GM19025 (cell line): Measurements from ENCODE around the gene TGFB3.
"Not testable (repeated sequence)": the region's sequence is repeated elsewhere in the genome, so short reads cannot be mapped to it uniquely, and the experiment has no call there.

Experiments used
- ATAC-seq: cut with Tn5 transposase; IDR thresholded peaks from one replicate; pipeline ENCODE4 v1.9.1; 2021; ENCODE audit warnings: mild to moderate bottlenecking, low read depth, moderate library complexity; ENCODE audit not compliant: unreplicated experiment

The TGFB3 gene

DNA sequence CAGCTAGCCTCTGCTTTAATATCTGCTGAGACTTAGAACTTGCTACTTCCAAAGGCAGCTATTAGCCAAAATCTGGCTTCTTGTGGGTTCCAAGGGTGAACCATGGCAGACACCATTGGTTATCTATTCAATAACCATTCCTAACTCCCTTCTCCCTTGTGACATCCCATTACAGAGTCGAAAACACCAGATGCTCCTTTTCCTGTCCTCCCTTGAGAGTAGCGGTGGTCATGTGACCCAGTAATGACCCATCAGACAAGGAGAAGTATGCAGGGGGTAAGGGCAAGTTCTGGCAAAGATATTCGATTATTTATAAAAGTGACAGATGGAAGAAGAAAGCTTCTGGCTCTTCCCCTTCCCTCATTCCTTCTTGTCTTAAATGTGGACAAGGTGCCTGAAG is 20.1 kb downstream of the TGFB3 start:
- no peak for ATAC-seq

DNA sequence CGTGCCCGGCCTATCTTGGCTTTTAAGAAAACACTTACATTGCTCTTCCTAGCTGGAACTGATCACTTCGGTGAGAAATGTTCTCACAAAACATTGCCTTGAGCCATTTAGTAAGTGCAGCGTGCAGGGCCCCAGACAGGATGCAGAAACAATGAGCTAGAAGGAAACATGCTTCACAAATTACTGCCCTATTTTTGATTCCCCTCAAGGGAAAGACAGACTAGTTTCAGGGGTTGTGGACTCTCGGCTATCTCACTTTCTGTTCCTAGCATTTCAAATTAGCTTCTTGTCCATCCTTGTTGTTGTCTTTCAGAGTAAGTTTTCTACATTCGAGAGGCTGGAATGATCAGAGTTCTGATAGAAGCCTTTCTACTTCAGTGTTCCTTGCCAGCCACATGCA is 21.6 kb downstream of the TGFB3 start:
- no peak for ATAC-seq

DNA sequence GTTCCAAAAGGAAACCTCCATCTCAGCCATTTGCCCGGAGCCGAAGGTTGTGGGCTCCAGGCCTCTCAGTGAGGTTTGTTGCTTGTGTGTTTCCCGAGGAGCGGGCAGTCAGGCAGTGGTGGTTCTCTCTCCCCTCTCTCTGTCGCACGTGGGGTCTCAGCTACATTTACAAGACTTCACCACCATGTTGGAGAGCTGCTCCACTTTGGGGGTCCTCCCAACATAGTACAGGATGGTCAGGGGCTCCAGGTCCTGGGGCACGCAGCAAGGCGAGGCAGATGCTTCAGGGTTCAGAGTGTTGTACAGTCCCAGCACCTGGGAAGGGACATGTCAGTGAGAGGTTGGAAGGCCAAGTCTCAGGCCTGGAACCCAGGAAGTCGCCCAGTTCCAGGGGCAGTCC is 22.8 kb downstream of the TGFB3 start:
- ATAC-seq = no peak

DNA sequence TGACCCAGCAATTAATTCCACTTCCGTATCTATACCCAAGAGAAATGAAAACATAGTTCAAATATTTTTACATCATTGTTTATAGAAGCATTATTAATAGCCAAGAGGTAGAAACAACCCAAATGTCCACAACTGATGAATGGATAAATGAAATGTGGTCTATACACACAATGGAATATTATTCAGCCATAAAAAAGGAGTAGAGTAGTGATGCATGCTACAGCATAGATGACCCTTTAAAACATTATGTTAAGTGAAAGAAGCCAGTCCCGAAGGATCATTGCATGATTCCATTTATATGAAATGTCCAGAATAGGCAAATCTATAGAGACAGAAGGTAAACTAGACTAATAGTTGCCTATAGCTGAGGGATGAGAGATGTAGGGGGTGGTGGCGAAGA is 29.3 kb downstream of the TGFB3 start:
- no peak for ATAC-seq

DNA sequence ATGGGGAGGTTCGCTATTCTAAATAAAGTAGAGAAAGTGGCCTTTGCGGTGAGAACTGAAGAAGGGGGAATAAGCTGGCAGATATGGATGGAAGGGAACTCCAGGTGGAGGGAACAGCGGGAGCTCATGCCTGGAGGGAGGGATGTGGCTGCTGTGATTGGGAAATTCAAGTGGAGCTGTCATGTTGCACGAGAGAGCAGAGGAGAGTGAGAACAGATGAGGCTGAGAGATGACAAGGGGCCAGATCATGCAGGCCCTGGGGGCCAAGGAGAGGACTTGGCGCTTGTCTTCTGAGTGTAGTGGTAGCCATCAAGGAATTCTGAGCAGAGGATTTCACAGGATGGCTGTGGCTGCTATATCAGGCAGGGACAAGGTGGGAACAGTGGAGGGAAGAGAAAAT is 35.0 kb downstream of the TGFB3 start:
- no peak for ATAC-seq

DNA sequence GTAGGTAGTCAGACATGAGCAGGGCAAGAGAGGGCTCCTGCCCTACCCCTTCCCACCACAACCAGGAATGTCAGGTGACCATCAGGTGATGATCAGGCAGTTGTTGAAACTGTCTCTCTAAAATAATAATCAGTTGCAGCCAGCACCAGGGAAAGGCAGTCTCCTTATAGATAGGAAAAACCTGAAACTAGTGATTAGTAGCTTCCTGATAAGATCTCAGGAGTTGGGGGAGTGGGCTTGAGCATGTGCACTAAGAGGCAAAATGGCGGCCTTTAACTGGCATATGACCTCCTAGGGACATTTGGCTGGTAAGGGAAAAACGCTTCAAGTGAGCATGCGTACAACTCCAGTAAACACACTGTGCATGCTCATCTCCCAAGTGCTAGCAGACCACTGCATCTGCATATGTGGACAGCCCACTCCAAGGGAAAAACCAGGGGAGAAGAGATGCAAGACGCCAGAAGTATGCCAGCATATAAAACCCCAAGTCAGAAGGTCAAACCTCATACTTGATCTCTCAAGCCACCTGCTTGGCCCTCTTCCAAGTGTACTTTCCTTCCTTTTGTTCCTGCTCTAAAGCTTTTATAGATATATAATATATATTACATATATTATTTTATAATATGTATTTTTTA is 37.1 kb downstream of the TGFB3 start:
- no peak for ATAC-seq

DNA sequence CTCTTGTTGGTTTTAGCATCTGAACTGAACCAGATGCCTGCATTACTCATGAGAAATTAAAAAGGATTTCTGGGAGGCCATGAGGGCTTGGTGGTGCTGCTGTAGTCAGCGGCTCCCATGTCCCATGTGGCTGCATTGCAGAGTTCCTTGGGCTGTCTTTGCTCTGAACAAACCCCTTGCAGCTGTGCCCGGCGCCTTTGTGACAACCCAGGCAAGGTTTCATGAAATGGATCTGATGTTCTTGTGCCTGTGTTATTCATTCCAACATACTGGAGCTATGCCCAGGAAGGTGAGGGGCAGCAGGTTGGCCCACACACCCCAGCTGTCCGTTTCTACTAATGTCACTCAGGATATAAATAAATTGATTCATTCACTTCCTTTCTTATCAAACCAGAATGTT is 40.8 kb downstream of the TGFB3 start:
- no peak for ATAC-seq

DNA sequence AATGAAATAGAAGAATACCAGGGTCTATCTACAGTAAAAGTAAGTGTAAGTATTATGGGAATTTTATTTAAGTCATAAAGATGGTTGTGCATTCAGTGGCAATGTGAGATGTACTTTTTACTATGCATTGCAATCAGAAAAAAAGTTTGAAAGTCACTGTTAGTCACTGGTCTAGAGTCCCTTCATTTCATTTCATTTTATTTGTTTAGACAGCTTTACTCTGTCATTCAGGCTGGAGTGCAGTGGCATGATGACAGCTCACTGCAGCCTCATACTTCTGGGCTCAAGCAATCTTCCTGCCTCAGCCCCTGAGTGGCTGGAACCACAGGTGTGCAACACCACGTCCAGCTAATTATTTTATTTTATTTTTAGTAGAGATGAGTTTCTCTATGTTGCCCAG is 42.6 kb downstream of the TGFB3 start:
- ATAC-seq = no peak

DNA sequence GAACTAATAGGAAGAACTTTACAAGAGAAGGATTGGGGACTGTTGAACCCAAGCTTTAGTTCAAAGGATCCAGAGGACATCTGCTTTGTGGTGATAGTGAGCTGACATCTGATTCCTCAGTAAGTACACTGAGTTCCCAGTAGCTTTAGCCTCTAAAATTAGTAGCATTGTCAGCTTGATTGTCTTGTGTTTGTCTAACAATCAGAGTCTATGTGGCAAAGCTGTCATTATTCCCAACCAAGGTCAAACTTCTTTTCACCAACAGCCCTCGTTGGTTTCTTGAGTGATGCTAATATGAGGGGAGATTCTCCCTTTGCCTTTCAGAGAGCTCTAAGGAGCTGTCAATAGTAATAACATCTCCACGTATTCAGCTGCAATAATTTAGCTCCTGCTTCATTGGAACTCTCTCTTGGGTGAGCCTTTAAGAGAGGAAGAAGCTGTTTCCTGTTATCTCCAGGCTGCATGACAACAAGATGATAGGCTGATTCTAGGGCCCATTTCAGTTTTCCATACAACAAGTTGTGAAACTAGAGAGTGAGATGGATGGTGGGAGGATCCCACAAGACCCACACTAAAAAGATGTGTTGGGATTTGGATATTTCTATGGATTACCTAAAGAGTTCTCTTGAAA is 46.7 kb downstream of the TGFB3 start:
- ATAC-seq = no peak

DNA sequence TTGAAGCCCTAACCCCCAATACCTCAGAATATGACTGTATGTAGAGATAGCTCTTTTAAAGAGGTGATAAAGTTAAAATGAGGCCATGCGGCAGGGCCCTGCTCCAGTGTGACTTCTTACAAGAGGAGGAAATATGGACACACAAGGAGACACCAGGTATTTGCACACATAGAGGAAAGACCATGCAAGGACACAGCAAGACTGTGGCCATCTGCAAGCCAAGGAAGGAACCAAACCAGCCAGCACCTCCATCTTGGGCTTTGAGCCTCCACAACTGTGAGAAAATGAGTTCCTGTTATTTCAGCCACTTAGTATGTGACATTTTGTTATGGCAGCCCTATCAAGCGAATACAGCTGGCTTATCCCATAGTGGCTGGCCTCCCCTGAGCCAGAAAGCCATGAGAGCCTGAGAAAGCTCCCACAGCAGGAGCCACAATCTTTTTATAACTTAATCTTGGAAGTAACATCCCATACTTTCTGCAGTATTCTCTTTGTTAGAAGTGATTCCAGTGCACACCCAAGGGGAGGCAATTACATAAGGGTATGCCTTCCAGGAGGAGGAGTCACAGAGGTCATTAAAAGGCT is 48.0 kb downstream of the TGFB3 start:
- no peak for ATAC-seq

DNA sequence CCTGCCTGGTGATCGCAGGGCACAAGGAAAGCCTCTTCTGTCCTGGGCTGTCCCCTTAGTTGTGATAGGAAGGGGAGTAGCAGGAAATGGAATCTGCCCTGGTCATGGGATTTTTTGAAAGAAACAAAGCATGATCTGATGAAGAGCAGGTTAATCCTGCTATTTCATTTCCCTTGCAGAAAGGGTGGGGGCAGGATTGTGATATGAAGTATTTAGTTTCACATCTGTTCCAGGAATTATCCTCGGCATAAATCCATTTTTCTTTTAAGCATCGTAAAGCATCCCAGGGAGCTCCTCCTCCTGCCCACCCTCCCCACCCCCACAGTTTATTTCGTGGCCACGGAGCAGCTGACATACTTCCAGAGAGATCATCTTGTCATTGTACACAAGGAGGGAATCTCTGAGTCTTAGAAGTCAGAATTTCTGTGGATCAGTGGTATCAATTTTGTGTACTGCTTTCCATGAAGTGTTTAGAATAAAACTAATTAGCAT is 53.1 kb downstream of the TGFB3 start:
- ATAC-seq = no peak

DNA sequence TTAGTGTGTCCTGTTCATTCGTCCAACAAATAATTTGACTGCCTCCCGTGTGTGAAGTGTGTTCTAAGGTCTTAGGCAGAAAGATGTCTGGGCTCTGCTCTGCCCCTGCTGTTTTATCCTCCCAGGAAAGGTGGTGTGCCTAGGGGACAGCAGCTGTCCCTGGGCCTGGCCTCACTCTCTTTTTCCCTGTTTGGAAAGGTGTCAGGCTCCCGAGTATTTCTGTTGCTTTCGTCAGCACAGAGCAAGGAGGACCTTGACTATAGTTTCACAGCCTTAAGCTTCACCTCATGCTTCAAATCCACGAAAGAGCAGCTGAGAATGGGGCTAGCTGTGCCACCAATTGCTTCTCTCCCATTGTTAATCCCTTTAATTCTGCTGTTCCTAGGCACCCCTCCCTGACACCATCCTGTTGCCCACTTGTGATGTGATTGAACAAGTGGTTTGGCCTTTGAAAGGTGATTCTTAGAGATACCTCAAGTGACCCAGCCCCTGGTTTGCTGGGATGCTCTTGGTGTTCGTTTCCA is 54.2 kb downstream of the TGFB3 start:
- ATAC-seq = no peak

DNA sequence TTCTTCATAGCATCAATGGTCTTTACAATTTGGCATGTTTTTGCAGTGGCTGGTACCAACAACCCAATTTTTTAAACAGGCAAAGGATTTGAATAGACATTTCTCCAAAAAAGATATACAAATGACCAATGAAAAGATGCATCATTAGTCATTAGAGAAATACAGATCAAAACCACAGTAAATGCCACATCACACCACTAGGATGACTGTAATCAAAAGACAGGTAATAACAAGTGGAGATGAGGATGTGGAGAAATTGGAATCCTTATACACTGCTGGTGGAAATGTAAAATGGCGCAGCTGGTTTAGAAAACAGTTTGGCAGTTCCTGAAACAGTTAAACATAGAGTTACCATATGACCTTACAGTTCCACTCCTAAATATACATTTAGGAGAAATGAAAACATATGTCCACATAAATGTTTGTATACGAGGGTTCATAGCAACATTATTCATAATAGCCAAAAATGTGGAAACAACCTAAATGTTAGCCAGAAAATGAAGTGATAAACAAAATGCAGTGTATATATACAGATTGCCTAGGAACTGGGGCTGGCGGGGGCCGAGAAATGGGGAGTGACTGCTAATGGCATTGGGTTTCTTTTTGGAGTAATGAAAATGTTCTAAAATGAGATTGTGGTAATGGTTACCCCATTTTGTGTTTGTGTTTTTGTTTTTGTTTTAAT is 55.2 kb downstream of the TGFB3 start:
- ATAC-seq = no peak

DNA sequence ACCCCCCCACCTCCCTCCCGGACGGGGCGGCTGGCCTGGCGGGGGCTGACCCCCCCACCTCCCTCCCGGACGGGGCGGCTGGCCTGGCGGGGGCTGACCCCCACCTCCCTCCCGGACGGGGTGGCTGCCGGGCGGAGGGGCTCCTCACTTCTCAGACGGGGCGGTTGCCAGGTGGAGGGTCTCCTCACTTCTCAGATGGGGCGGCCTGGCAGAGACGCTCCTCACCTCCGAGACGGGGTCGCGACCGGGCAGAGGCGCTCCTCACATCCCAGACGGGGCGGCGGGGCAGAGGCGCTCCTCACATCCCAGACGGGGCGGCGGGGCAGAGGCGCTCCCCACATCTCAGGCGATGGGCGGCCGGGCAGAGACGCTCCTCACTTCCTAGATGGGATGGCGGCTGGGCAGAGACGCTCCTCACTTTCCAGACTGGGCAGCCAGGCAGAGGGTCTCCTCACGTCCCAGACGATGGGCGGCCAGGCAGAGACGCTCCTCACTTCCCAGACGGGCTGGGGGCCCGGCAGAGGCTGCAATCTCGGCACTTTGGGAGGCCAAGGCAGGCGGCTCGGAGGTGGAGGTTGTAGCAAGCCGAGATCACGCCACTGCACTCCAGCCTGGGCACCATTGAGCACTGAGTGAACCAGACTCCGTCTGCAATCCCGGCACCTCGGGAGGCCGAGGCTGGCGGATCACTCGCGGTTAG is 56.5 kb downstream of the TGFB3 start:
- not testable (repeated sequence) for ATAC-seq

DNA sequence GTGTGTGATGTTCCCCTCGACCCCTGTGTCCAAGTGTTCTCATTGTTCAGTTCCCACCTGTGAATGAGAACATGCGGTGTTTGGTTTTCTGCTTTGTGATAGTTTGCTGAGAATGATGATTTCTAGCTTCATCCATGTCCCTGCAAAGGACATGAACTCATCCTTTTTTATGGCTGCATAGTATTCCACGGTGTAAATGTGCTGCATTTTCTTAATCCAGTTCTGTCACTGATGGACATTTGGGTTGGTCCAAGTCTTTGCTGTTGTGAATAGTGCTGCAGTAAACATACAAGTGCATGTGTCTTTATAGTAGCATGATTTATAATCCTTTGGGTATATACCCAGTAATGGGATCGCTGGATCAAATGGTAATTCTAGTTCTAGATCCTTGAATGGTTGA is 61.4 kb downstream of the TGFB3 start:
- not testable (repeated sequence) for ATAC-seq

DNA sequence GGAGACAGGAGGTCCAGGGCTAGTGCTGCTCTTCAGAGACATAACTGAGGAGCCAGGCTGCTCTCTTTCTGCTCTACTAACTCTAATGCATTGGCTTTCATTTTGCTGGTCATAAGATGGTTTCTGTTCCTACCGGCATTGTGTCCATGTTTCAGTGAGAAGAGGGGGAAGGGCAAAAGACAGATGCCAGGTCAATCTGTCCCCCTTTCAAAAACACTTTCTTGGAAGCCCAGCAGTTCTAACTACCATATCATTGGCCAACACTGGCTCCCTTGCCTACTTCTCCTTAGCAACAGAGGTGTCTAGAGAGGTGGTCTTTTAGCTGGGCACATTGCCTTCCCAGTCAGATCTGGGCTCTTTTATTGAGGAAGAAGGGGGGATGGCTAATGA is 63.9 kb downstream of the TGFB3 start:
- ATAC-seq = no peak

DNA sequence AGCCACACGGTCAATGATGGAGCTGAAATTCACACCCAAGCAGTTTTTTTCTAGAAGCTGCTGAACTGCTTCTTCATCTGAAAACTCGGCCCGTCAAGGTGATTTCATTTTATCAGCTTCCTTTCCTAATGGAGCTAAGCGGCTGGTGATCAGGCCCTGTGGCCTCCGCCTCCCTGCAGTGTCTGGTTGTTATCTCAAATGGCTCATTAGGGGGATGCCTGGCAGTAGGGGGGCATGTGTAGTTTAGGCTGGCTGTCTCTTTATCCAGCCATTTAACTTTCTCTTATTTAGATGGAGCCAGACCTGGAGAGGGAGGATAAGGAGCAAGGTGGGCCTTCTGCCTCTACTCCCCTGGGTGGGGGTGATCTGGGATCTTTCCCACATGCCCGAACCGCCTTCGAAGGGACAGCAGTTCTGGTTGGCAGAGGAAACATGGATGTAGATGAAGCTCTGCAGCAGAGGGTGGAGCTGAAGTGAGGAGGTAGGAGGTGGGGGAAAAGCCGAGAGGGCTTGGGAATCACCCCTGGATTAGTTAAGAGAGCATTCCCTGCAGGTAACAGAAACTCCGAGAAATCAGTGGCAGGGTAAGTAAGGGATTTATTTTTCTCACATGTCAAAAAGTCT is 64.4 kb downstream of the TGFB3 start:
- ATAC-seq = no peak

DNA sequence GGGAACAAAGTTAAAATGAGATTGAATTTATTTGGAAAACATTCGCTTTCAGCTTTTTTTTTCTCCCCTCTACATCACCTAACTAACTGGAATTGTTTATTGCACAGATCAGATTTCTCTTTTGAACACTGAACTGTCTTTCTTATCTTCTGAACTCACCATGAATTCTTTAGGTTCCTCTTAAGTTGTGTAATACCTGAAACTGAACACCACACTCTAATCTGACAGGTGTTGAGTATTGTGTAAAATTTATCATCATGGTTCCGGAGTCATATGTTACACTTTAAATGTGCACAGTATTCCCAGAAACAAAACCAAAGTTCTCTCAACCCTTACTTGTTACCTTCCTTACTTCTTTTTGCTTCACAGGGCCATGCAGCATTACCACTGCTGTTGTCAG is 66.8 kb downstream of the TGFB3 start:
- ATAC-seq = no peak

DNA sequence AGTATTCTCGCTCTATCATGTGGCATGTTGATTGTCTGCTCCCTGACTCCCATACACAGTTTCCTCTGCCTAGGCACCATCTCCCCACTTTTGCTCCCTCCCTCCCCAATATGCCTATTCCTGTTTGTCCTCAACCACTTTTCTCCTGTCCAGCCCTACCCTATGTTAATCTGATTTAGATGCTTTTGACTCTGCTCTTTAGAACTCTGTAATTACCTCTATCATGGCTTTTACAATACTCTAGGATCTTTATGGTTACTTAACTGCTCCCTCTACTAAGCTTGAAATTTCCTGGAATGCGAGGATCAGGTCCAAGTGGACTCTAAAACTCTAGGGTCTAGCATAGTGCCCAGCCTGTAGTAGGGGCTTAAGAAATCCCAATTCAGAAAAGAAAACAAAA is 68.6 kb downstream of the TGFB3 start:
- no peak for ATAC-seq

DNA sequence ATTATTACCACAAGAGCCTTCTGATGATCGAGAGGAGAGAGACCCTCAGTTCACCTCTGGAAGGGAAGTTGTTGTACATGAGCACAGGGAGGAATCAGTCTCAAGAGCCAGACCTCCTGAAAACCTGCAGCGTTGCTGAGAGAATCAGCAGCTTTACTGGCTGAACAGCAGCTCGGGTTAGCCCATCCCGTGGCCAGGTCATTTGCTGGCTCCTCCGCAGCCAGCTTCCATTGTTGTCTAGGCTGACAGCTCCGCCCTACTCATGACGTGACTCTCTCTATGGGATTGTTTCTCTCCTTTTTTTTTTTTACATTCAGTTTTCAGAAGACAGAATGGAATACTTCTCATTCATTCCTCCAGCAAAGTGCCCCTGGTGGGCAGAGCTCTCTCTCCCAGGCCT is 69.9 kb downstream of the TGFB3 start:
- no peak for ATAC-seq
